ENCODE measurements around the gene ATXN7L1. TPM values are rescaled to one million over a fixed set of nuclear protein-coding genes. Genes with fewer than 3 reads are reported as not detected.

Gene ATXN7L1
- total RNA-seq, 1 donor from 2014 or later, result 8.8 TPM

DNA sequence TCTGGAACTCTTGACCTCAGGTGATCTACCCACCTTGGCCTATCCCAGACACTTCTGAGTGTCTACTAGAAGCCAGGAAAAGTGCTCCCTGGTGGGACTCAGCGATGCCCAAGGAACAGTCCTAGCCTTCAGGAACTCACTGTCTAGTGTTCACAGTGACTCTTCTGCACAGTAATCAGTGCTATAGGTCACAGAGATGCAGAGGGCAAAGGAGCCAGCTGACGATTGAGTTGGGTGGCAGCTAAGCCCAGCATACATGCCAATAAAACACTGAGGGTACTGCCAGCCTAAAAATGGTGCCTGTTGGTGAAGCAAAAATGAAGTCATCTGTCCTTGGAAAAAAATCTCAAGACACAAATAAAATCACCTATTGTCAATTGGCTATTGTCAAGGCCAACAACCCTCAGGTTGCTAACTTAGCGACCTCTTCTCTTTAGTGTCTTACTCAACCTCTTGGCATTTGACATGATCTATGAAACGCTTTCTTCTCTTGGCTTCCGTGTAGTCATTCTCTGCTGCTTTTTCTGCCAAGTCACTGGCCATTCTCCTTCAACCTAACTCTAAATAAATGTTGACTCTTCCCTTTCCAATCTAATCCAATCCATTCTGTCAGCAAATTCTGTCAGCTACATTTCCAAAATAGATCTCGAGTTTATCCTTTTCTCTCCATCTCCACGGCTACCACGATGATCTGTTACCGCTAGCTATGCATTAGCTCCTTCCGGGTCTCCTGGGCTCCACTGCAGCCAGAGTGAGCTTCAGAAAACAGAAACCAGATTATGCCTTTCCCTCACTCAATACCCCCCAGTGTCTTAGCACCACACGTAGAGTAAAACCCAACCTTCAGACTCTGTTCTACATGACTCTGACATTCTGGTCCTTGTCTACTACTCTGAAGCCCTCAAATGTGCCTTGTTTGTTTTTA, 99.2 kb downstream of the ATXN7L1 start:
- DNase-seq, result no peak

DNA sequence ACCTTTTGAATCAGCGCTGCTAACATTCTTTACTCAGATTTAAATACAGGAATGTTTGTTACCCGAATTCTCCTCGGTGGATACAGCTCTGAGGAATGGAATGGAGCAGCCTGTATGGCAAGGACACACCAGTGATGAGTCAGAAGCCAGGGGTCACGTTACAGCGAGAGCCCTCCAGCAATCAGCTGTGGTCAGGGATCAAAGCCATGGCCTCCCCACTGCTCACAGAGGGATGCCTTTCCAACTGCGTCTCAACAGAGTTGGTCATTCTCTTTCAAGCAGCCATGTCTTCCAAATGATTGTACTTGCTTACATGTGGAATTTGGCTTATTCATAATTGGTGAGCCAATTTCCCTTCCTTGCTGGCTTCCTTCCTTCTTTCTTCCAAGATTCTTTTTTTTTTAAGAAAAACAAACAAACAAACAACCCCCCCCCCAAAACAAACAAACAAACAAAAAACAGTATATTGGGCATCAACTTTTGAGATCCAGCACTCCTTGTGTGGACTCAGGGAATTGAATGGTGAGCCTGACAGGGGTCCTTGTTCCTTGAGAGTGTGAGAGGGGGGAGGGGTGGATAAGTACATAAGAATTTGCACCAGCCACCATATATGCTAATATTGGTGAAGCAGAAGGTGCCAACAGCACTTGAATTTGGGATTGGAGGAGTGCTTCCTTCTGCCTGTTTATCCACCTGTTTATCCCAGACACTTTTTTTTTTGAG, 100.2 kb downstream of the ATXN7L1 start:
- peak; percentile 58 for DNase-seq

DNA sequence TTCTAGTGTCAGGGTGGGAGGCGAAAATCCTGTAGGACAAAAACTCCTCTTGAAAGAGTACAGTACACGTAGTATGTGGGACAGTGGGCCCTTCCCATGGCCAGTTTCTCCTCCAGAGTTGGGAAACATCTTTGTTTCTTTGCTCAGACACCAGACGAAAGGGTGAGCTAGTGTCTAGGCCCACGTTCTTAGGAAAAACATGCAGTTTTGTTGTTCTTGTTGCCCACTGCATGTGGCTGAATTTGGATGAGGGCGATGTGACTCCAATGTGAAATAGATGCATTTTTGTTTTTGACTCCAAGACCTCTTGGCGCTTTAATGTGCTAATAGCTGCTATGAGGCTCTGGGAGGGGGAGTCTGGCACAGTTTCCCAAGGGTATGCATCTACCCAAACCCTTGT, 100.8 kb downstream of the ATXN7L1 start:
- no peak for DNase-seq

DNA sequence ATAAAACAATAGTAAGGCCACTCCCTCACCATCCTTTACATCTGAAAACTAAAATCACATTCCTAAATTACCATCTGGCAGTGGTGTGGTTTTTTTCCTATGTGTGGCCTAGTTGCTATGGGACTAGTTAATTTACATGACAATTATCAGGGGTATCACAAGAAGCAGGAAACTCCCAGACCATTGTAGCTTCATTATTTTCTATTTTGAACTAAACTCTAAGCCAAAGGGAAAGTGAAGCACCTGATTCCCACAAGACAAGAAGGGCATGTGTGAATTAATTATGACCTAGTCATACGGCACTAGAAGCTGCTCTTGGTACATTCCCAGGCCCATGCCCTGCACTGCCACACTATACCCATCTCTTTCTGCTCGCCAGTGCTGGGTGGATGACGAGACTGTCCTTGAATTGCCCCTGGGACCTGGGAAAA, 103.4 kb downstream of the ATXN7L1 start:
- no peak for DNase-seq

DNA sequence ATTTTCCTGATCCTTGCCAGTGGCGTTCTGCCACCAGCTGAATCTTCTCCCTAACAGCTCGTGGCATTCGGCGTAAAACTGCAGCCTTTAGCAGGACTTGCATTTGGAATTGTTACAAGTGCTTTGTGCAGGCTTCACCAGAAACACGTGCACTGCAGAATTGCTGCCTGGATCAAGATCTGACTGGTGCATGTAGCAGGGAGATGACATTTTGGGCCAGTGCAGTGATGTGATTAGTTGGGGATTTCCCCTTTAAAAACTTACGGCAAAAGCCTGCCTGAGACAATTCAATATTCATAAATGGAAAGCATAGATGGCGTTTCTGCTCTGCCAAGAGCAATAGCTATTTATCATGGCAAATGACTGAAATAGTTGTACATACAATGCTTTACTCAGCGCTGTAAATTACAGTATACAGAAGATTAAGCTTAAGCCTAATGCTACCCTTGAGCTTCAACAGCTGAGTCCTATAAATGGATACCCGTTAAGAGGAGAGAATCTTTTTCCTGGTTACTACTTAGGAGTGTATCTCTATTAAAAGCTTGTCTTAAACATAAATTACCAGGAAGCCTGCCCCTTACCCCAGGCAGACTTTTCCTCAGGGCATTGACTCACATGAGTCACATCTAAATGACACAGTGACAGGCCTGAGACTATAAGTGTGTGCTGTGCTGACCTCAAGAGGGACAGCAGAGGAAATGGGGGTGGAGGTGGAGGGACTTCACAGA, 106.3 kb downstream of the ATXN7L1 start:
- DNase-seq, result peak; percentile 23

DNA sequence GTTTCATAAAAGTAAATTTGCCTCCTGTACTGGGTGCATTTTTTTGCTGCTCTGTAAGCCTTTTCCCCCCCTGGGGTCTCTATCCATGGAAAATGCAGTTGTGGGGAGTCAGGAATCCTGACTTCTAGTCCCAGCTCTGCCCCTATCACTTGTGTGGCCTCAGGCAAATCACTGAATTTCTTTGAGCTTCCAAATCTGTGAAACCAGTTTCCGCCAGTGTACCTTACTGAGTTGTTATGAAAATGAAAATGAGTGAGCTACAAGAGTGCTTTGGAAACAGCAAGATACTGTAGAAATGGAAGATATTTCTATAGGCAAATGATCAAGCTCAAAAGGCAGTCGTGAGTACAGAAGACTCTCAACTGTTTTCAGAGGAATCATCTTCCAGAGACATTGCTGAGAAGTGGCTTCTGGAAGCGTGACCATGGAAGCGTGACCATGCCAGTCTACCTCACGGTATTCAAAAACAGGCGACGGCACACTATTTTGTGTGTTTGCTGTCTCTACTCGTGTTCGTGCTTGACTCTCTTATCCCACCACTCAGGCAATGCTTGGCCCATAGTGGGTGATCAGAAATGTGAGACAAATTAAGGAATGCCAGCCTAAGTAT, 107.4 kb downstream of the ATXN7L1 start:
- DNase-seq, result no peak

DNA sequence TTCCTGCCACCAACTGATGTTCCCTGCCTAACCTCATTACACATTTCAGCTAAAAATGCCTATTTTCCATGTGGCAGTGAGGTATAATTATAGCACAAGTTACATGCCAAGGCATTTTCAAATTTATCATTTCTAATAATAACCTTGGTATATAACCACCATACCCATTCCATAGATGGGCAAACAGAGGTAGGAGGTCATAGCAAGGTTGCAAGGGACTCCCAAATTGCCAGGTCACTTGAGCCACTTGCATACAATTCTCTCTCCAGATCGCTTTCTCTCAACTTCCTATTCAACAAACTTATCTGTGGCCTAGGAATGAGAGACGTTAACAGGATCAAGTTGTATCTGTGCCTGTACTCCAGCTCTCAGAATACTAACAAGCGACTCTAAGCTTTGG, 108.3 kb downstream of the ATXN7L1 start:
- no peak for DNase-seq

DNA sequence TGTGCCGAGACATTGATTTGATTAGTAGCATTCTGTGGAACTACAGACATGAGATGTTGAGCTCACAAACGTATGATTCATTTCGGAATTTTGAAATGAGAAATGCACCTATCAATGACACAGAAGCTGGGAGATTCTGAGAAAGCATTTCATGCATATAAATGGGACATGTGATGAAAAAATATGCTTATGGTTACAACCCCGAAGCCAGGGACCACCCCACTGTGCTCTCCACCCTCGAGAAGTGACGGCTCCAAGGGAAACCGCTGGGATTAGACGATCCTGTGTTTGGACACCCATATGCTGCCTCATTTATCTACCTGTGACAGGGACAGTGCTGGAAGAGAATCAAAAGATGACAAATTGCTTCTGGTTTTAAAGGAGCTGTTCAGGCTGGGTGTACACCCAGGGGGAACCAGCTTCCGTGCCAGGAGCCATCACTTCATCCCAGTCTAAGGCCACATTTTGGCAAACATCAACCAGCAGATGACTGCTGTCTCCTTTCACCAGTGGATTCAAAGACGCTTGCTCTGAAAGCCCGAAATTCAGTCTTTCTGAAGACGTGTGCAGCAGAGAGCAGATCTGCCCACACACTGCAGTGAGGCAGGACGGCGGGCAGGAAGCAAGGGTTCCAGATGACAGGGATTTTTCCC, 109.9 kb downstream of the ATXN7L1 start:
- no peak for DNase-seq

DNA sequence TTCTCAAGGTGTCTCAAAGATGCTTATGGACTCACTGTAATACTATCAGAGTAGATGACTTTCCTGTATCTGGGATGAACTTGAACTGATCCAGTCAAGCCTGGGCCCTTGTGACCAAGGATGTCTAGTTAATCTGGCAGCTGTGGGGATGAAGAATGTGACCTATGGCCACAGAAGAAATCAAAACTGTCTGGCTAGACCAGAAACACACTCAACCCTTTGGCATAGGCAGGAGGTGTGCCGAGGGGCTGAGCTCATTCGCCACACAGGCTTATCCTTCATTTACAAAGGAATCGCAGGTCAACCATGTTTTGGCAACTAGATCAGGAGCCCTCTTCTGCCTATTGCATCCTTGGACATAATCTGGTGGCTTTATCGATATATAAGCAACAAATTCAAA, 110.6 kb downstream of the ATXN7L1 start:
- DNase-seq, result no peak

DNA sequence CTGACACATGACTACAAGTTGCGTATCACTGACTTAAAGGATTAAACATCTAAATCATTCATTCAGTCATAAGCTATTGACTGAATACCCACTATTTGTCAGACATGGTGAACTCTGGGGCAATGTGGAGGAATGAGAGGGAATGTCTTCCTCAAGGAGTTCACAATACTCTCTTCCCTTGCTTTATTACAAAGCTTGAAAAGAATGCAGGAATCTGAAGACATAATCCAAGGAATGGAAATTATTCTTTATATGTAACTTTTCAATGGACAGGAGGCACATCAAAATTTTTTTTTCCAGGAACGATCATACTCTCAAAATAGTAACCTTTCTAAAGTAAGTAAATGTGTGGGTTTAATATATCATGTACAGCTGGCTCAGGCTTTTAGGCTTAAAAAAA, 111.9 kb downstream of the ATXN7L1 start:
- DNase-seq, result no peak

DNA sequence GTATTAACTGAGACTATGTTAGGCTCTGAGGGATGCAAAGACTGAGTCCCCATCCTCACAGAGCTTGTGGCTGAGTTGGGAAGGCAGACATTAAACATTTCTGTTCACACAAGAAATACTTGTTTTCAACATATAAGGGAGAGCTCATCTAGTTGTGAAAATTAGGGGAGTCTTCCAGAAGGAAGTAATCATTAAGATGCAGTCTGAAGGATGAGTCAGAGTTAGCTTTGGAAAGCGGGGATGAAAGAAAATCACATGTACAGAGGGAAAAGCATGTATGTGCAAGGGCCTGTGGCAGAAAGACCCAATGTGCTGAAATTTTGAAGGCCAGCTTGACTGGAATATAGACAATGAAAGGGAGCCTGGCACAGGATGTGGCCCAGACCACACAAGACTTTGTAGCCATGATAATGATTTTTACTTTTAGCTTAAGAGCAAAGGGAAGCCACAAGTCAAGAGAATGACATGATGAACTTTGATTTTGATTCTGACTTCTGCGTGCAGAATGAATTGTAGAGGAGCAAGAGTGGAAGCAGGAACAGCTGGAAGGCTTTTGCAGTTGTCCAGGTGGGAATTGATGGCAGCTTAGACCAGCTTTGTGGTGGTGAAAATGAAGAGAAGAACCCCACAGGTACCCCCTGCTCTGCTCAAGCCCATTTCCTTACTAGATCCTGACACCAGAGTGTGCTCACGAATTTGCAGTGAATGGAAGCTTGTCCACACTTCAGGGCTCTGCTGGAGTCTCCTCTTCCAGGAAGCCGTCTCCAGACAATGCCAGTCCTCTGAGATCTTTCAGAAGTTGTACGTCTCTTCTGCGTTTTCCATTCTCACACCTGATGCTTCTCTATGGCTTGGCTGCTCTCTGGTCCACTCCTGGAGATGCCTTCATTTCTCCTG, 115.6 kb downstream of the ATXN7L1 start:
- no peak for DNase-seq

DNA sequence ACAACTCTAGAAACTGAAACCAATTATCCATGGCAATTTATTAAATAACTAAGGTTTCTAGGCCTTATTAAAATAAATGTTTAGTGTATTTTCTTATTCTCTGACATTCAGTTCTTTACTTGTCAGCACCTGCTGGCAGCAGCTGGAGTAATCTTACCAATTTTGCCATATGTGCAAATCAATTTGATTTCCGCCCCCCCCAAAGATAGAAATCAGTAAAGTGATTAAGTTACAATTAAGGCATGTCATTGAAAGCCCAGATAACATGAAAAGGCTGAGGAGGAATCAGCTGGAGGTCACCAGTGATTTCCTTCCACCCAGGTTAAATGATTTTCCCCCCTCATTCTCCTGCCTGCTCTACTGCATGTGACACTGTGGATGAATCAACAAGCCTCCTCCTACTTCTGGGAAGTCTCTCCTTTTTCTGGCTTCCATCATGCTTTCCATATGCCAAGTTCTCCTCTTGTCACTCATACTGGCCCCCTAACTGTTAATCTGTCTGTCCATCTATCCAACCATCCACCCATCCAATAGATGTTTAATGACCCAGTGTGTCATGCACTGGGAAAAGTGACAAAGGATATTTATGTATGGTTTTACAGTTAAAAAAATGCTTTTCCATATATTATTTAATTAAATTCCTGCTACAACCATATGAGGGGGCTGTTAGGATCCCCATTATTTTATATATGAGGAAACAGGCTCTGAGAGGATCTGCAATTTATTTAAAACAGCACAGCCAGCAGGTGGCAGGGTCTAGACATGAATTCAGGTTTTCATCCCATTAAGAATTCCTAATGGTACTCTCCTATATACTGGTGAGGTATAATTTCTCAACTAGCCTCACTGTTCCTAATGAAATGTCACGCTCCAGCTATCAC, 116.5 kb downstream of the ATXN7L1 start:
- peak; percentile 81 for DNase-seq

DNA sequence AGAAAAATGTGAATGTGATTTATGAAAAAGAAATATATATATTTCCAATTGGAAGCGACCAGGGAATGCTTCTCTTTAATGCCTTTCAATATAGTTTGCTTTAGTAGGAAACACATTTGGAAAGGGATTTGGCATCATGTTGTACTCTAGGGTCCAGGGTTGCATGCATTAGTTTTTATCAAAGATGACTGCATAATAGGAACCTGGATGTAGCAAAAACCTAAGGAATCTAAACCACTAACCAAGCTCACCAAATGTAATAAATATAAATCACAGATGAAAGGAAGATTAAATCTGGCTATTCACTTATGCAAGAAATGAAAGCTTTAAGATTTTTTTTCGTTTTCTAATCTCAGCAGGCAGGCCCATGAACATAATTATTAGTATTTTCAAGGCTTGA, 120.0 kb downstream of the ATXN7L1 start:
- DNase-seq, result no peak

DNA sequence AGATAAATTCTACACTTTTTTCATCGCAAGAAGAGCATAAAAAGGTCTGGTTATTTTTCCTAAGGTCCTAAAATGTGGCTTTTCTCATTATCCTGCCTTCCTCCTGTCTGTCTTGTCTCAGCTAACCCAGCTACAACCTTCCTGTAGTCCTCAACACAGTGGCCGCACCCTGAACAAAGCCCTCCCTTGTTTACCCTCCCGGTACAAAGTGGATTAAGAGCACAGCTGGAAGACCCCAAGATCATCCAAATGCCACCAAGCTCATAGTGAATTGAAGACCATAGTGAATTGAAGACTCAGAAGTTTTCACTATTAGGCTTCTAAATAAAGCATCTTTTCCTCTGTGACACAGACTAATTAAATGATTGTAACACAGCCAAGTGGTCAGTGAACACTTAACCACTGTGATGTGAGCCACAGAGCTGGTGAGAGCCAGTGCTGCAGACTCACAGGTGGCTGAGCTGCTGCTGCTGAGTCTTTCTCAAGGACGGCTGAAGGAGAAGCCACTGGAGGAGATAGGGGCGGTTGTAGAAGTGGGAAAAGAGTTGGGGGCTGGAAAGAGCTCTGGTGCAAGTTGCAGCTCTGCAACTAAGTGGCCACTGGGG, 123.6 kb downstream of the ATXN7L1 start:
- no peak for DNase-seq

DNA sequence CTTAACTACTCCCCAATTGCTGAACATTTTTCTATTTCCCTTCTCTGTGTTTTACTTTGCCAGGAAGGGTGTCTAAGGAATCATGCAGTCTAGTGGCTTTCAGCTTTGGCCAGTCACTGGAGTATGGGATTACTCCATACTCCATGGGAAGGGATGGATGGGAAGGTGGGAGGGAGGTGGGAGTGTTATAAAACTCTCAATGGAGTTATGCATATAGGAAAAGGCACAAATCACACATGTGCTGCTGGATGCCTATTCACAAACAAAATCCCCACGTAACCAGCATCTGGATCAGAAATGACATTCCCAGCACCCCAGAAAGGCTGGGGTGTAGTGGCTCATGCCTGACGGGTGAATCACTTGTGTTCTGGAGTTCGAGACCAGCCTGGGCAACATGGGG, 125.3 kb downstream of the ATXN7L1 start:
- DNase-seq, result no peak

DNA sequence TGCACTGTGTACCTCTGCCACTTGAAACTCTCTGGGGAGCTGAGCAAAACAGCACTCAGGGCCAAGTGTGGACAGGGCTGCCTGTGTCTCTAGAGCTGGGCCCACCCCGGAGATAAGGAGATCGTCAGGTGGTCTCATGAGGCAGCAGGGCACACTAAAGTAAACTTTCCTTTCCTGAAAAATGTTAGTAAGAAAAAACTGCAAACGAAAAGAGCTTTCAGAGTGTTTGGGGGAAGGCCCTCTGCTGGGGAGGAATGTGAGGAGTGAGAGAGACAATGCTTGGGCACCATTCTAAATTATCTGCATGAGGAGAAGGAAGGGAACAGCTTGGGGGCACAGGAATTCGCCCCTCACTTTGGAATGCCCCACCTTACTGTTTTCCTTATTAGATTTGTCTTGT, 127.7 kb downstream of the ATXN7L1 start:
- no peak for DNase-seq

DNA sequence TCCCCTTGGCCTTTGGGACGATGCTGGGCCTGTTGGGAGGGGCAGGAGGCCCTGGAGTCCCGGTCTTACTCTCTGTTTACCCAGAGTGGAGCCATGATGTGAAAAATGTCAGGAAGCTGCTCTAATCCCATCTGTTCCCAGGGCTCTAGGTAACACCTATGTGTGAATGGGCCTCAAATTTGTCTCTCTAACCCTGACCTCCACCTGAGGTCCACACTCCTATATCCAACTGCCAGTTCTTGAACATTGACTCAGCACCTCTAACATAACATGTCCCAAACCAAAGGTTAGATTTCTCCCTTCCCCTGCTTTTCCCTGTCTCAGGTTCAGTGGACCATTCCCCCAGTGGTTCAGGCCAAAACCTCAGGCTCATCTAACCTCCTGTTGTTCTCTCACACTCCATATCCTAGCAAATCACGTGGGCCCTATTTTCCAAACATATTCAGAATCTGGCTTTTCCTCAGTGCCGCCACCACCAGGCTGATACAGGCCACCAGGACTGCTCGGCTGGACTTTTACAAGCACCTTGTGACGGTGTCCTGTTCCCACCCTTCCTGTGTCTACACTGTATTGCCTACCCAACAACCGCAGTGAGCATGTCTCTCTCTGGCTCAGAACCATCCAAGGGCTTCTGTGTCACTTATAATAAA, 130.6 kb downstream of the ATXN7L1 start:
- no peak for DNase-seq

DNA sequence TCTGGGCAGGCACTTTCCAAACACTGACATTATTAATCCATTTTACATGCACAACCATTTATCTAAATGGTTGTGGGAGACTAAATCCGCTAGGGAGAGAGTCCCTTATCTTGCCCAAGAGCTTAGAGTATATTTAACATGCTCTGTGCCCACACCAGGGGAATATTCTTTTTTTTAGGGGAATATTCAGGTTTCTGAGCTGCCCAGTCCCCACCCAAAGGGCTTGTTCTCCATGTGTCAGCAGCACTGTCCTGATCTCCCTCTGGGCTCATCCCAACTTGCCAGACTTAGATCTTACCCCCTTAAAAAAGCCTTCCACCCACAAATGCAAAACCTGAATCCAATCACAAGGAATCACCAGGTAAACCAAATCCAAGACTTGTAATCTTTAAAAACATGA, 132.1 kb downstream of the ATXN7L1 start:
- no peak for DNase-seq

Data from dermis blood vessel endothelial cell (primary cell).